Measurements from ENCODE around the gene FOXA2.

DNA sequence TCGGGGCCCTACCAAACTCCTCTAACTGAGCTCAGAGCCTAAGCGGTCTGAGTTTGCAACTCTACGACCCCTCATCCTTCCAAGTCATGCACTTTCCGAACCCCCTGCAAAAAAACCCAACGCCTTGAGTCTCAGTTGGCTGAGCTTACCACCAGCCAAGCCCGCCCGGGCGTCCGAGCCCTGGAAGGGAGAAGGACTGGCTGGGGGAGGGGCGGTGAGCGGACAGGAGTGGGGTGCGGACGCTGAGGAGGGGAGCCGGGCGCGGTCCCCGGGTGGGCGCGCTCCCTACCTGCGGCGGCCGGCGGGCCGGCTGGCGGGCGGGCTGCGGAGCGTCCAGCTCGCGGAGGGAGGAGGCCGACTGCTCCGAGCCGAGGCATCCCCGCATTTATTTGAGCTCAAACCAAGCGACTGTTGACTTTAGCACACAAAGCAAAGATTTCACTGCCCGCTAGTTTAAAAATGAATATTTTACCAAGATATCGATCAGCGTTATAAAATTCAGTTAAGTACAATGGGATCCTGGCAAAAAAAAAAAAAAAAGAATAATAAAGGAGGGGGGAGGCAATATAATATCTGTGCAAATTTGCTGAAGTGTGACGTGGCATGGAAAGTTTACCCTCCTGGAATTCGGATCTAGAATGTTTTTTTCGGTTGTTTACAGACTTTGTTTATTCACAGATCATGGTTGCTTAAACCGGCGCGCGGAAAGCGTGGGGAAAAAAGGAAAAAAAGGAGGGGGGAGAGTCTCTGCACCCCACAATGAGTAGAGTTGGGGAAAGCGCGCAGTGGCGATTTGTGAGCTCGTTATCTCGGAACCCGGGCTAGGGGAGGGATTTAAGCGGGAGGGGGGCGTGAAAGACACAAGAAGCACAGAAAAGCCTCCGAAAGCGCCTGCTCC is 5.9 kb downstream of the FOXA2 start:
- TF ChIP-seq, protein P1, sequence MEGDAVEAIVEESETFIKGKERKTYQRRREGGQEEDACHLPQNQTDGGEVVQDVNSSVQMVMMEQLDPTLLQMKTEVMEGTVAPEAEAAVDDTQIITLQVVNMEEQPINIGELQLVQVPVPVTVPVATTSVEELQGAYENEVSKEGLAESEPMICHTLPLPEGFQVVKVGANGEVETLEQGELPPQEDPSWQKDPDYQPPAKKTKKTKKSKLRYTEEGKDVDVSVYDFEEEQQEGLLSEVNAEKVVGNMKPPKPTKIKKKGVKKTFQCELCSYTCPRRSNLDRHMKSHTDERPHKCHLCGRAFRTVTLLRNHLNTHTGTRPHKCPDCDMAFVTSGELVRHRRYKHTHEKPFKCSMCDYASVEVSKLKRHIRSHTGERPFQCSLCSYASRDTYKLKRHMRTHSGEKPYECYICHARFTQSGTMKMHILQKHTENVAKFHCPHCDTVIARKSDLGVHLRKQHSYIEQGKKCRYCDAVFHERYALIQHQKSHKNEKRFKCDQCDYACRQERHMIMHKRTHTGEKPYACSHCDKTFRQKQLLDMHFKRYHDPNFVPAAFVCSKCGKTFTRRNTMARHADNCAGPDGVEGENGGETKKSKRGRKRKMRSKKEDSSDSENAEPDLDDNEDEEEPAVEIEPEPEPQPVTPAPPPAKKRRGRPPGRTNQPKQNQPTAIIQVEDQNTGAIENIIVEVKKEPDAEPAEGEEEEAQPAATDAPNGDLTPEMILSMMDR (IDR thresholded peaks at IDR 0.05 in 8 of 11, conservative IDR thresholded peaks at IDR 0.05 in 3 of 11): no peak
- TF ChIP-seq POLR2A (IDR thresholded peaks at IDR 0.05): no peak

All from spleen (tissue), 7 donors.